Jurkat, Clone E6-1 (cell line): ENCODE data around the gene MATN4.

Experiments
- DNase-seq: peaks from one replicate; pipeline ENCODE4 v3.0.0-alpha.2; 2011; ENCODE audit warnings: low read depth, low spot score
- H3K4me3 ChIP-seq: 2 replicates; pipeline ENCODE4 v1.5.1; 2011; ENCODE audit warnings: mild to moderate bottlenecking, low read length, control low read depth, moderate library complexity

Gene MATN4

DNA sequence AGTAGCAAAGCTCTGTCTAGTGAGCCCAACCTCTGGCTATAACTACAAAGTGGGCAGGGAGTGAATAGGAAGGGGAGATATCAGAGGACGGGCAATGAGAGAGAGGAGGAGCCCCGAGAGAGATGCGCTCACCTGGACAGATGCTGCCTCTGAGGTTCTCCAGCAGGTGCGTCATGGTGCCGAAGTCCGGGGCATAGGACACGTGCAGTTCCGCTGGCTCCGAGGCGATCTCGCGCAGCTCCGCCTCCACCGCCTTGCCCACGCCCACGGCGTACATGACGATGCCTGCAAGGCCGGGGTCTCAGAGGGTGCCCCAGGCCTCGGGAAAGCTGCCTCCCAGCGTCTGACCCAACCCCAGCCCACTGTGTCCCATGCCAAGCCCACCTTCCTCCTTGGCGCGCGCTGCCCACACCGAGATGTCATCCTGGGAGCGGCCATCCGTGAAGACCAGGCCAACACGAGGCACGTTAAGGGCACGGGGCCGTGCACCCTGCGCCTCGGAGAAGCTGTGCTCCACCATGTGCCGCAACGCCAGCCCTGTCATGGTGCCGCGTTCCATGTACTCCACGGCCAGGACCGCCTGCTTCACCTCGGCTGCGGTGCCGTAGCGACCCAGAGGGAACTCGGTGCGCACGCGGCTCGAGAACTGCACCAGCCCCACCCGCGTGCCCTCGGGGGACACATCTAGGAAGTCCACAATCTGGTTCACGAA lies 10.2 kb downstream of the MATN4 start:
- DNase-seq, result no peak
- no peak overlapping the region for H3K4me3 ChIP-seq

DNA sequence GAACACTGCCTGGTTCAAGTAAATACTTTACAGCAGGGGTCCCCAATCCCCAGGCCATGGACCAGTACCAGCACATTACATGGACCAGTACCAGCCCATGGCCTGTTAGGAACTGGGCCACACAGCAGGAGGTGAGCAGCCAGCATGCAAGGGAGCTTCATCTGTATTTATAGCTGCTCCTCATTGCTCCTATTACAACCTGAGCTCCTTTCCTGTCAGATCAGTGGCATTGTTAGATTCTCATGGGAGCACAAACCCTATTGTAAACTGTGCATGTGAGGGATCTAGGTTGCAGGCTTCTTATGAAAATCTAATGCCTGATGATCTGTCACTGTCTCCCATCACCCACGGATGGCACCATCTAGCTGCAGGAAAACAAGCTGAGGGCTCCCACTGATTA lies 13.4 kb downstream of the MATN4 start:
- DNase-seq, result no peak
- no peak overlapping the region for H3K4me3 ChIP-seq

DNA sequence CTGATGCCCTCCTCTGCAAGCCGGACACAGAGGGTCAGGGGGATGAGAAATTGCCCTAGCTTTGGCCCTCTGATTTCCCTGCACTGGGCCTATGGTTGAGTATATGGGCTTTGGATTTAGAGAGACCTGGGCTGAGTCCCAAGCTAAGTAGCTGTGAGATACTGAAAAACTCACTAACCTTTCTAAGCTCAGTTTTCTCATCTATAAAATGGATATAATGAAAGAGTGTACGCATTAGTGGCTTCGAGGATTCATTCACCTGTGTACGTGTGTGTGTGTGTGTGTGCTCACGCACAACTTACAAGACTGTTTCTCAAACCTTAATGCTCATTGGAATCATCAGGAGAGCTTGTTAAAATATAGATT lies 14.1 kb downstream of the MATN4 start:
- H3K4me3 ChIP-seq, result no peak overlapping the region
- no peak for DNase-seq

DNA sequence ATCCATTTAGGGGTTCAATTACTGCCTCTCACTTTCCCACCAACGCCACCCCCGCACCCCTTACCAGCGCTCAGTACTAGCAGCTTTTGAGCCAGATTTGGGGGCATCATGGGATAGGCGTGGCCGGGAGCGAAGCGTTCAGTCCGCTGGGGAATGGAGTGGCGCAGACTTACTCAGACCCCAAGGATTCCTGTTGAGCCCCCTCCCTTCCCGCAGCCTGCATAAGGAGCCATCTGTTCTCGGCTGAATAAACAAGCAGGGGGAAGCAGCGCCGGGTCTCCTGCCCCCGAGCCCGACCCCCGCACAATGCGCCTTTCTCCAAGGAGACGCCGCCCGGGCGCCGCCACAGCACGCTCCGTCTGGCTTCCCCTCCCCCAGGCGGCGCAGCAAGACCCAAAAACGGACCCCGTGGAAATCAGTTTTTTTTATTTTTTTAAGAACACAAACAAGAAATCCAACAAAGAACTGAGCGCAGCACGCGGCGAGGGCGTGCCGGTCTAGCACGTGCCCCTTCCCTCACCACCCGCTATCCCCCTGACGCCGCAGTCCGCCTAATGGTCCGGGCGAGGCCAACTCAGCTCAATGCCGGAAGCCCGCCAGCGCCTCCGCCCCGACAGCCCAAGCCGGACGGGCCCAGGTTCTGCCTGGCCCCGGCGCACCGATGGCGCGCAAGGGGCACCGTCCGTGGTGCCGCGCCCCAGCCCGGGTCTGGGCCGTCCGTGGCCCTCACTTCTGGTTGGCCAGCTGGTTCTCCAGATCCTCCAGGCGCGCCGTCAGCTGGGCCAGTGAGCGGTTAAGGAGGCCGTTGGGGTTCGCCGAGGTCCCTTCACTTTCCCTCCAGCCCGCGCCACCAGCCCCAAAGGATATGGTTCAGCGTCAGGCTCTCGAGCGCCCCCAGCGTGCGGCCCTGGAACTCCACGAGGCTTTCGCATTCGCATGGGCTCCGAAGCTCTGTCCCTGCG lies 14.8 kb downstream of the MATN4 start:
- no peak overlapping the region for H3K4me3 ChIP-seq
- DNase-seq, result no peak

DNA sequence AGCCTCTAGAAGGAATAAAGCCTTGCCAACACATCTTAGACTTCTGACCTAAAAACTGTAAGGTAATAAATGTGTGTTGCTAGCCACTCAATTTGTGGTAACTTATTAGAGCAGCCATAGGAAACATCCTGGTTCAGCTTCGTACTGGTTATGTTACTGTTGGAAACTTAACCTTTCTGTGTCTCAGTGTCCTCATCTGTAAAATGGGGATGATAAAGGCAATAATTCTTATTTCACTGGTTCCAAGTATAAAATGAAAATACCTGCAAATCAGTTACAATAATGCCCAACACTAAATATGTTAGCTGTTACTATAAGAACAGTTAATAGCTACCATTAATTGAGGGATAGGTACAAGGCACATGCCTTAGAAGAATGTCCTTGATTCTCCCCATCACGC lies 15.8 kb downstream of the MATN4 start:
- DNase-seq, result no peak
- H3K4me3 ChIP-seq, result no peak overlapping the region

DNA sequence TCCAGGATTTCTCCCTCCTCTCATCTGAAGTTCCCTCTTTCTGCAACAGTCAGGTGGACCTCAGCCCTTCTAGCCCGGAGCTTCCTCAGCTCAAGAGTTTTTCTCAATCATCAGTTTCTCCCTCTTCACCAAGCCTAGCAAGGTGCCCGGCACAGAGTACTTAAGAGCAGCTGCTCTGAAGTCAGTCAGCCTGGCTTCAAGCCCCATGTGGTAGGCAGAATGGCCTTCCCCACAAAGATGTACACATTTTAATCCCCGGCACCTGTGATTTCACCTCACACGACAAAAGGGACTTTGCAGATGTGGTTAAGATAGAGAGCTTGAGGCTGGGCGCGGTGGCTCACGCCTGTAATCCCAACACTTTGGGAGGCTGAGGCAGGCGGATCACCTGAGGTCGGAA lies 16.6 kb downstream of the MATN4 start:
- no peak for DNase-seq
- no peak overlapping the region for H3K4me3 ChIP-seq

DNA sequence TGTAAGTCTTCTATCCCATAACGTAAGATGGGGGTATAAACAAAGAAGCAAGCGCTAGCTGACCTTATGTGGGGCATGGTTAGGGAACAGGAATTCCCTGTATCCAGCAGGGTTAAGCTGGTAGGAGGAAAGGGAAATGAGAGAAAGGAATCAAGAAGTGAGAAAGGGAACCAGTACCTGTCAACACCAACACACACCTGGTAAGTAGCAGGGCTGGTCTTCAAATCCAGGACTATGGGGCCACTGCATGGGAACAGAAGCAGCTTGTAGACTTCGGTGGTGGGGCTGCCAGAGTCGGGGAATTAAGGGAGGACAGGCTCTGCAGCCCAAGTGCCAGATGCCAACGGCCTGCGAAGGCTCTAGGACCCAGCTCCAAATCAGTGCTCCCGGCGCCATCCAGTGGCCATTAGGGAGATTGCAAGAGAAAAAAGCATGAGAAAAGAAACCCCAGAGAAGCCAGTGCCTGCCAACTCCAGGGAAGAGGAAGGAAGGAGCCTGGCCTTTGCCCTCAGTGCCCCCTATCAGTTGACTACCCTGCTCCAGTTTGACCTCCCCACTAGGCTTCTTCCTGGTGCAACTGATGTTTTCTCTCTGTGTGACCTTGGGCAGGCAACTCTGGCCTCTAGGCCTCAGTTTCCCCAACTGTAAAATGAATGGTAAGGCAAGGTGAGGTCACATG lies 17.3 kb downstream of the MATN4 start:
- DNase-seq, result peak; percentile 42
- H3K4me3 ChIP-seq, result no peak overlapping the region

DNA sequence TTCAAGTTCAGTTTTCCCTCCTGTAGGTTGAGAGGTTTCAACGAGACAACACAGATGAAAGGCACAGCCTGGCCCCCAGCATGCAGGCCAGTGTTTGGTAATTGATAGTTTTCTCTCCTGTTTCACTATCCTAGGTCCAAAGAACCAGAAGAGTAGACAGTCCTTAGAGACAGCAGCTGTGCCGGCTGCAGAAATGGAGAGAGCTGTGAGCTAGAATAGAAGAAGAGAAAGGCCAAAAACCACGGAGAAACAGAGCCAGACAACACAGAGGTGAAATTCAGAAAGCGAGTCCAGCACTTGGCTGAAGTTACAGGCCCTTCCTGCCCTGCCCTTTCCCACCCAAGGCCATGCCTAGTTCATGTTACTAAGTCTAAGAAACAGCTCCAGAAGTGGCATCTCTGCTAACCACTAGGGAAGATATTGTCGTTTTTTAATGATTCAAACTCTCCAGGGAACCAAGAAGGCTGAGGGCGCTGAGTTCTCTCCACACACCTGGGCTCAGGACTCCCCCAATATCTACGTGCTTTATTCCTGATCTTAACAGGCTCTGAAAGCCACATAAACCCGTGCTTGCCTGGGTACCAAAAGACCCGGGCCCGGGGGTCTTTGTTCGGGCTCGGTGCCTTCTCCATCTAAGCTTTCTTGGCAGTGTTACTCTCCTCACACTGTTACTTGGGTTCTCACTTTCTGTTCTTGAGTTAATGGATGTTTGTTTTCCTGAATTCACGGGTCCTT lies 18.0 kb downstream of the MATN4 start:
- H3K4me3 ChIP-seq, result no peak overlapping the region
- DNase-seq, result no peak

DNA sequence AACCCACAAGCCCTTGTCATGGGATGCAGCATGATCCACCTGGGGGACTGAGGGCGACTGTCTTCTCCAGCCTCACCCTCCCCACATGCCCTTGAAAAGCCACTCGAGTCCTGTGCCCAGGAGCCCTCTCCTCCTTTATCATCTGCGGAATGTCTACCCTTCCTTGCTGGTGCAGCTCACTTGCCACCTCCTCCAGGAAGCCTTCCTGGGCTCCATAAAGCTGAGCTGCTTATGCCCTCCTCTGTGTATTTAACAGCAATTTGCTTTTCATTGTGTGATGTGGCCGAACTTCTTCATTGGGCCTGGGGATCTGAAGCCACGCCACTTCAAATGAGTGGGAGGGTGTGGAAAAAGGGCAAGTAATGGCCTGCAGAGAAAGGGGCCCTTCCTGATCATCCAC lies 19.2 kb downstream of the MATN4 start:
- no peak for DNase-seq
- no peak overlapping the region for H3K4me3 ChIP-seq

DNA sequence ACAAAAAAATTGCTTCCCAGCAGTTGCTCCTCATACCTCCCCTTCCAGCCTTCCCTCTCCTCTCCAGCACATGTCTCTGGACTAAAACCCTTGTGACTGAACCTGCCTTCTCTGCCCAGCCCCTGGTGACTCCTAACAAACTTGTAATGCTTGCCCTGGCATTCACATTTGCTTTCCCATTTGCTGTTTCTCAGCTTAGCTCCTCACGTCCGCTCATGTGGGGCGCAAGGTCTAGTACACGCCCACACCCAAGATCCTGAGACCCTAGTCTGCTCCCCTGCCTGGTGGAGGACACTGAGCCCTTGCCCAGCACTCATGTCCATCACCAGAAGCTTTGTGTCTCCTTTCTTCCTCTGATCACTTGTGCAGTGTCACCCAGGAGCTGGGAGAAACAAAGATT lies 19.7 kb downstream of the MATN4 start:
- DNase-seq, result no peak
- no peak overlapping the region for H3K4me3 ChIP-seq

DNA sequence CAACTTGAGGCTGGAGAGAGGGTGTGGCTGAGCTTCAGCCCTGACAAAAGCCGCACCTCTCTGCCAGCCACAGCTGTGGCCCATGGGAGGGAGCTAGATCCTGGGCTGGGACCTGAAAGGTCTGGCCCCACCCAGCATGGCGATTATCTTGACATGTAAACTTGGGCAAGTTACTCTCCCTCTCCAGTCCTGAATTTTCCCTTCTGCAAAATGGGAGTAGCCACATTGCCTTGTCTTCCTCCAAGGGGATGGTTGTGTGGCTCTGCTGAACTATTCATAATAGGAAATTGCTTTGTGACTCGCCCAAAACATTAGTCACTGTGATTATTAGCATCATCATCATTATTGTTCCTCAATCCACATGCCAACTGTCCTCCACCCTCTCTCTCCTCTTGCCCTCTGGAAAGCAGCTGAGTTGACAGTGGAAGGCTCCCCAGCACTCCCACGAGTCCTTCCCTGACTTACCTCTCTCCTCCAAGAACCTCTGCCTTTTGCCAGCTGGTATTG lies 24.5 kb downstream of the MATN4 start:
- no peak overlapping the region for H3K4me3 ChIP-seq
- DNase-seq, result no peak

DNA sequence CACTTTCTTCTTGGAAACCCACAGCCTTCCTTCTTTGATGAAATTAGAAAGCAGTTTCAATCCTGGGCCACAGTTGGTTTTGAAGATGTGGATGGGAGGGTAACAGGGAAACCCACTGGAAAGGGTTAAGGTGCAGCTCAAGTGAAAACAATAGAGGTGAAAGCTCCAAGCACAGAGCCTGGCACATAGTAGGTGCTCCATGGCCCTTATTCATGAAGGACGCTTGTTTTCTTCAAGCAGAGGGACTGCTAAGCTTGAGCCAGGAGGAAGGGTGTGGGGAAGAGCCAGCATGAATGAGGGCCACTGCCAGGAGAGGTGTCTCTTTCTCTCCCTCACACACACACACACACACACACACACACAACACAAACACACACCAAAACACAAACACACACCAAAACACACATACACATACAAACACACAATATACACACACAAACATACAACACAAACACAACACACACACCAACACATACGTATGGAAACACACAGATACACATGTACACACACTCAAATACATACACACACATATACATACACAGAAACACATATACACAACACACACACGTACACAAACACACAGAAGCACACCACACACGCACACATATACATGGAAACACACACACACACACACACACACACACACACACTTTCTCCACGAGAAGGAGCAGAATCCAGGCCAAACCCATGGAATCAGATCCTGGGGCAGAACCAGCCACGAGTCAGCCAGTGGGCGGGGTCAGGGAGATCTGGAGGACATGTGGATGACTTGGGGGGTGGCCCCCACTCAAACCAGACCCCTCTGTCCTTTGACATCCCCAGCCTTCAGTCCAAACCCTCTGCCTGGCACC lies 25.2 kb downstream of the MATN4 start:
- H3K4me3 ChIP-seq, result no peak overlapping the region
- no peak for DNase-seq

DNA sequence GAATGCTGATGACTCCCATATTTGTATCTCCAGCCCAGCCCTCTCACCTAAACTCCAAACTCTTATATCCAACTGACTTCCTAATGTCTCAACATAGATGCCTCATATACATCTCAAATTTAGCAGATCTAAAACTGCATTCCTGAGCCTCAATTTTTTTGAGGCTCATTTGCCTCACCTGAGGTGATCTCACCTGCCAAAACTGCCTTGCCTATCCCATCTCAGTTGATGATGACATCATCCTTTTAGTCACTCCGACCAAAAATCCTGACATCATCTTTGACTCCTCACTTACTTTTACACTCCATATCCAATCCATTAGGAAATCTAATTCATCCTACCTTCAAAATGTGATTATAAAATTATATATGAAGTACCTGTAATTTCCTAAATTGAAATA lies 28.1 kb downstream of the MATN4 start:
- H3K4me3 ChIP-seq, result no peak overlapping the region
- DNase-seq, result no peak

DNA sequence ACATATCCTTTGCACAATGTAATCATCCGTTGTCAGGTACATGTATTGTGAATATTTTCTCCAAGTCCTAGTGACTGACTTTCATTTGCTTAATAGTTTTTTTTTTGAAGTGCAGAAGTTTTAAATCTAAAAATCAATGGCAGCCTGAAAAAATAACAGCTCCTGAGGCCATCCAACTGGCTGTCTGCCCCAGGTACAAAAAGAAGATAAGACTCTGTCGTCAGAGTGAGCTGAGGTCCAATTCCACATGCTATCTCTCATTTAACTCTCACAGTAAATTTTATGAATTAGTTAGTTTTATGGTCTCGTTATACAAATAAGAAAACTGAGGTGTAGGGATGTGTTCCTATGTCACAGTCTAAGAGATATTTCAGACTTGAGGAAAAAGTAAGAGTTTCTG lies 32.8 kb downstream of the MATN4 start:
- no peak overlapping the region for H3K4me3 ChIP-seq
- DNase-seq, result no peak

DNA sequence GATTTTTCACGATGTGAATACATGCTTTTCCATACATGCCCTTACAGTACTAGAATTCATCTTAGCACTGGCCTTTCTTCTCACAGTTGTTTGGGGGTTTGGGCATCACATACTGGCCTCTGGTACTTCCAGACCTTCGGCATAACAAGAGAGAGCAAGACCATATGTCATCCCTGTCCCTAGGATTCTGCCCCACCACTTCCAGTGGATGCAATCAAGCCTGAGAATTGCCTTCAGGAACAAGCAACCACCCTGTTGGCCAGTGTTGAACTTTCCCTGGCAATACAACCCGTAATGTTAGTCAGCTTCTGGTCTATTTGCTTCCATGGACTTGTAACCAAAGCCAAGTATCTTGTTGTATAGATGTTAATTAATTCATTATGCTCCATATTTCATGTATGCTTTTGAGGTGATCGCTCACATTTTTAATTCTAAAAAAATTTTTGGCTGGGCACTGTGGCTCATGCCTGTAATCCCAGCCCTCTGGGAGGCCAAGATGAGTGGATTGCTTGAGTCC lies 38.3 kb downstream of the MATN4 start:
- no peak overlapping the region for H3K4me3 ChIP-seq
- no peak for DNase-seq

DNA sequence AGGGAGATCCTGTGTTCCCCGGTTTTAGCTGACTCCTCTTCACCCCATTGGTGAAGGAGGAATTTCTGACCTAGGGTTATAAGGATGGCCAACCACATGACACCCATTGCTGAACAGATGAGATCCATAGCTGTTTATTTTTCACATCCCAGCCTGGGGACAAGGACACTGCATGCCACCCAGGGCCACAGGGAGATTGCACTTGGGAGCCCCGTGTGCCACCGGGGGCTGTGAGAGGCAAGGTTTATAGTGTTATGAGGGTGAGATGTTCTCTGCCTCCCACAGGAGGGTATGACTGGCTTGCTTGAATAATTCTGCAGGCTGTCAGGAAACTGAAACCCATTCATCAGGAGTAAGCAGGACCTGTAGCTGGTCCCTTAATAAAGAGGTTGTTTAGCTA lies 39.0 kb downstream of the MATN4 start:
- no peak overlapping the region for H3K4me3 ChIP-seq

DNA sequence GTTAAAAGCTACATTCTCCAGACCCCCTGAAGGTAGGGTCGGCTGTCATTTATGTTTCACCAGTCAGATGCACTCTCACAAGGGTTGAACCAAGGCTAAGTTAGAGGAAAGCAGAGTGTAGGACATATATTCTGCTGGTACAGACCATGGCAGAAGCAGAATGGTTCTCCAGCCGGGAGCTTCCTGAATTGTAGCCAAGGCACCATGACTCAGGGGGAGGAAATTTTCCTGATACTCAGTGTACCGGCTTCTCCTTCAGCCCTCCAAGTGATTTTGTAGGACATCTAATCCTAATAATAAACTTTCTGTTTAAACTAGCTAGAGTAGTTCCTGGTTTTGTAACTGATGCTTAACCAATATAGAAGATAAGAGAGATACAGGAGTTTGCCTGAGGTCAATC lies 39.6 kb downstream of the MATN4 start:
- H3K4me3 ChIP-seq, result no peak overlapping the region
- DNase-seq, result no peak

More for the DNA sequence above, 39.0 kb downstream of the MATN4 start:
- no peak for DNase-seq

DNA sequence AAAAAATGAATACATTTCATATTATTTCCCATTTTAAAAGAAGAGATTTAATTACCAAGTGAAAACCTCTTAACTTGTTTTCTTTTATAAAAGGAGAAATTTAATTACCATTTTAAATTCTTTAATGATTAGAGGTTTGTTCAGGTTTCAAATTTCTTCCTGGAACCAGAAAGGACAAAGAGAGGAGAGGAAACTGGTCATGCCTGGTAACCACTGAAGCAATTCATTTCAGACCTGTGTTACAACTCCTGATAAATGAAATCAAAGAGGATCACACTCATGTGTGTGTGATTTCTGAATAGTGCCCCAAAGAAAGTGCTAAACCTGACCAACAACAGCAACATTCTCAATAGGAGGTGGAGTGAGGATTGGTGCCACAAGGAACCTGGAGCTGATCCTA lies 41.1 kb downstream of the MATN4 start:
- DNase-seq, result no peak
- H3K4me3 ChIP-seq, result no peak overlapping the region
